AG09309 (cell line): Measurements from ENCODE around the gene GRIN1.

ENCODE experiments used
- DNase-seq: peaks from one replicate; pipeline ENCODE4 v3.0.0-alpha.2; 2010; ENCODE audit warnings: low read depth
- H3K4me3 ChIP-seq: 2 replicates; pipeline ENCODE4 v1.5.1; 2011; ENCODE audit warnings: mild to moderate bottlenecking, low read depth, low read length, moderate library complexity; ENCODE audit not compliant: control insufficient read depth
- TF ChIP-seq, protein P1 (sequence below): IDR thresholded peaks from 2 replicates; pipeline ENCODE4 v1.5.1; 2011; ENCODE audit warnings: mild to moderate bottlenecking, low read depth, low read length, inconsistent platforms; ENCODE audit not compliant: insufficient read depth, control insufficient read depth; ENCODE audit errors: missing control alignments

Gene GRIN1

GRCh38 chr9:137171149-137171900 is 32.4 kb downstream of the GRIN1 start:
- TF ChIP-seq, protein P1, sequence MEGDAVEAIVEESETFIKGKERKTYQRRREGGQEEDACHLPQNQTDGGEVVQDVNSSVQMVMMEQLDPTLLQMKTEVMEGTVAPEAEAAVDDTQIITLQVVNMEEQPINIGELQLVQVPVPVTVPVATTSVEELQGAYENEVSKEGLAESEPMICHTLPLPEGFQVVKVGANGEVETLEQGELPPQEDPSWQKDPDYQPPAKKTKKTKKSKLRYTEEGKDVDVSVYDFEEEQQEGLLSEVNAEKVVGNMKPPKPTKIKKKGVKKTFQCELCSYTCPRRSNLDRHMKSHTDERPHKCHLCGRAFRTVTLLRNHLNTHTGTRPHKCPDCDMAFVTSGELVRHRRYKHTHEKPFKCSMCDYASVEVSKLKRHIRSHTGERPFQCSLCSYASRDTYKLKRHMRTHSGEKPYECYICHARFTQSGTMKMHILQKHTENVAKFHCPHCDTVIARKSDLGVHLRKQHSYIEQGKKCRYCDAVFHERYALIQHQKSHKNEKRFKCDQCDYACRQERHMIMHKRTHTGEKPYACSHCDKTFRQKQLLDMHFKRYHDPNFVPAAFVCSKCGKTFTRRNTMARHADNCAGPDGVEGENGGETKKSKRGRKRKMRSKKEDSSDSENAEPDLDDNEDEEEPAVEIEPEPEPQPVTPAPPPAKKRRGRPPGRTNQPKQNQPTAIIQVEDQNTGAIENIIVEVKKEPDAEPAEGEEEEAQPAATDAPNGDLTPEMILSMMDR = no peak

GRCh38 chr9:137172901-137173795 is 34.2 kb downstream of the GRIN1 start:
- no peak for DNase-seq
- H3K4me3 ChIP-seq = no peak overlapping the region
- TF ChIP-seq, protein P1 = no peak

More at GRCh38 chr9:137171149-137171900, 32.4 kb downstream of the GRIN1 start:
- no peak overlapping the region for H3K4me3 ChIP-seq
- no peak for DNase-seq

DNA sequence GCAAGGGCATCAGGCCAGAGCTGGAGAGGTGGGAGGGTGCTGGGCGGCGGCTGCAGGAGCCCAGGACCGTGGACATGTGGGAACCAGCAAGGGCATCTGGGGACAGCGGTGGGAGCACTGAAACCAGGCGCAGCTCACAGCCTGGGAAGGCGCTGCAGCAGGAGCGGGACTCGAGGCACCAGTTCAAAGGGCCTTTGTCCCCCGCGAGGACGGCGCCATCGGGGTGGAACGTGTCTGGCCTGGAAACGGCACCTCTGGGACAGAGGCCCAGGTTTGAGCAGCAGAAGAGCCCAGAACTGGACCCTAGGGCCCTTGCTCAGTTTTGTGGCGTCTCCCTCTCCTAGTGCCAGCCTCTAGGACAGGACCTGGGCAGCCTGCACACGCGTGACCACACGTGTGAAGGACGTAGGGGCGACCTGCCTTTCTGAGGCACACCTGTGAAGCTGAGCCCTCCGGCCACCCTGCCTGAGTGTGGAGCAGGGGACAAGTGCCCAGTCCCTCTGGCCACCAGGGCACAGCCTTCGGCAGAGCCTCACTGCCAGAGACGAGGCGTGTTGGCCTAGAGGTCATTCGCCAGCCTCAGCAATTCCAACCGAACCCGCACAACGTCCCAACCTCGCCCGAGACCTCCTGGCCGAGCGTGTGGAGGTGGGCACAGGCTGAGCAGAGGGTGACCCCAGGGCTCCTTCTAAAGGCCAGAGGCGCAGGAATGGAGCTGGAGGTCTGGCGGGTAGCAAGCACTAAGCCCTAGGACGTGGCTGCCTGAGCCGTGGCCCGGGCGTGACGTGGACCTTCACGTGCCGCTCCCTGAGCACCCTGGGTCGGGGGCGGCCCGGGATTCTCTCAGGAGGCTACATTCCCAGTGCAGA is 35.1 kb downstream of the GRIN1 start:
- H3K4me3 ChIP-seq = no peak overlapping the region
- TF ChIP-seq, protein P1 = no peak
- DNase-seq = no peak

- TF ChIP-seq, protein P1 = no peak
- DNase-seq = no peak
- no peak overlapping the region for H3K4me3 ChIP-seq
Observed at GRCh38 chr9:137174722-137175293, 35.9 kb downstream of the GRIN1 start.

- DNase-seq = no peak
- TF ChIP-seq, protein P1 = peak; percentile 28
- no peak overlapping the region for H3K4me3 ChIP-seq
Observed at GRCh38 chr9:137175345-137175961, 36.5 kb downstream of the GRIN1 start.
